ENCODE data around the gene ZNF584.
A peak's percentile ranks its signal among the peaks of the same experiment; 100 is the strongest.

GRCh38 chr19:58406818-58407657 is 1.4 kb upstream of the ZNF584 start:
- TF ChIP-seq CTCF (conservative IDR thresholded peaks at IDR 0.05; ENCODE audit: low read length), result peak; percentile 62
- no peak for TF ChIP-seq EZH2phosphoT487 (IDR thresholded peaks at IDR 0.05; ENCODE audit: borderline replicate concordance, low read depth, low read length)

Measured in OCI-LY7 (cell line).